Activated CD4-positive, alpha-beta T cell treated with anti-CD3 and anti-CD28 coated beads for 24 hours (primary cell): ENCODE measurements around the gene SLC4A8.

Experiments used
- DNase-seq, 2 donors: peaks; one replicate each; pipeline ENCODE4 v3.0.0-alpha.2; 2020; ENCODE audit warnings: low read depth in 2 of 2

The SLC4A8 gene

DNA sequence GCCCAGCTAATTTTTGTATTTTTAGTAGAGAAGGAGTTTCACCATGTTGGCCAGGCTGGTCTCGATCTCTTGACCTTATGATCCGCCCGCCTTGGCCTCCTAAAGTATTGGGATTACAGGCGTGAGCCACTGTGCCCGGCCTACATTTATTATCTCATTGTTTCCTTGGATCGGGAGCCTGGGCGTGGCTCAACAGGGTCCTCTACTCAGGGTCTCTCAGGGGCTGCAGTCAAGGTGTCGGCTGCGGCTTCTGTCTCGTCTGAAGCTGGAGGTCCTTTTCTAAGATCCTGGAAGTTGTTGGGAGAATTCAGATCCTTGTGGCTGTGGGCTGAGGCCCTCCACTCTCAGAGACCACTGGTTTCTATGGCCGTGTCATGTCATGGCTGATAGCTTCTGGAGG lies 100.9 kb downstream of the SLC4A8 start:
- no peak for DNase-seq

DNA sequence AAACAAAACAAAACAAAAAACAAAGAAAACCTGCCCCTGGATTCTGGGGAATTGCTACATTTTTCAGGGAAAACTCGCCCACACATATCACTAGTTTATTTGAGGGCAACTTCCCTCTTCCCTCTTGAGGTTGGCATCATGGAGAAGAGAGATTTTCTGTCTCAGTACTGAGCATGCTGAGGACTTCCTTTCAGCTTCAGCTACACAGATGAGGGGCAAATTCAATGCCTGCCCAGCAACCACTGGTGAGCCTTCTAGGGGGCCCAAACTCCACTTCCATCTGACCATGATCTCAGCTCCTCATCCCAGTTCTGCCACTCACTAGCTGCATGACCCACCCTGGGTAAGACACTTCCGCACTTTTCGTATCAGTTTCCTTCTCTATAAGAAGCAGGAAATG lies 103.3 kb downstream of the SLC4A8 start:
- no peak for DNase-seq

DNA sequence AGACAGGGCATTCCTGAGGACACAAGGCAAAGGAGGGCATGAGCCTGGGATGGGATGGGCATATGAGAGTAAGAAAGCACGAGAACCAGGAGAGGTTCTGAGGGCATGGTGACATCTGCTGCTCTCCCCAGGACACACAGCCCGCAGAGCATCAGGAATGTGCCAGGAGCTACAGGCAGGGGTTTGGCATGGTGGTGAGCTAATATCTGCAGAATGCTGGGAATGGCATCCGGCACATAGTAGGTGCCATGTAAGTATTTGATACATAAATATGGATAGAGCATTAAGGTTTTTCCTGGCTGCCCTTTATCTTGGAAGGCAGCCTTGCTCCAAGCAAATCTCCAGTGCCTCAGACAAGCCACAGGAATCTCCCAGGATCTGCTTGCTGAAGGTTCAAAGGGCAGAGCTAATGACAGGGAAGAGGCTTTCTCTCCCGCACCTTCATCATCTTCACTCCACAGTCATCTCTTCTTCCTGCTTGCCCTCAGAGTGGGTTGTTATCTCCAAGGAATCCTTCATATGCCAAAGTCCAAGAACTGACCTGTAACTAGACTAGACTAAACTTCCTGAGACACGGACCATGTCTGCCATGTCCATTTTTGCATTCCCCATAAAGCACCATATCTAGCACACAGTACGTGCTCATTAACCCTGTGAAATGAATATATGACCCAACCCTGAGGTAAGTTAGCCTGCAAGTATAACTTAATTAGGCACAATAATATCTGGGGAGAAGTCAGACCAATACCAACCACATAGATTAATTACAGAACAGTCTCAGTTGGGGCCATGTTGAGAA lies 104.4 kb downstream of the SLC4A8 start:
- no peak for DNase-seq

DNA sequence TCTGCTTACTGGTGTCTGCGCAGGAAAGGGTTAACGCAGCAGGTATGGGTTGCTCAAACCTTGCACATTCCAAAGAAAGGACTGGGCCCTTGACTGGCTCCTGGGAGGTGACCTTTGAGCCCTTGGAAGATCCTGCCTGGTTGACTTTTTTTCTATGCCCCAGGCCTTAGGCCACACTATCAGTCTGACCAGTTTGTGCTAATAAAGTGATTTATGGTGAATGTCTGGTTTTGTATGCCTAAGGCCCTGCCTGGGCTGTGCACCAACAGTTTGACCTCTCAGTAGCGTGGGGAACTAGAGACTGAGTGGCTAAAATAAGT lies 105.0 kb downstream of the SLC4A8 start:
- DNase-seq = no peak

DNA sequence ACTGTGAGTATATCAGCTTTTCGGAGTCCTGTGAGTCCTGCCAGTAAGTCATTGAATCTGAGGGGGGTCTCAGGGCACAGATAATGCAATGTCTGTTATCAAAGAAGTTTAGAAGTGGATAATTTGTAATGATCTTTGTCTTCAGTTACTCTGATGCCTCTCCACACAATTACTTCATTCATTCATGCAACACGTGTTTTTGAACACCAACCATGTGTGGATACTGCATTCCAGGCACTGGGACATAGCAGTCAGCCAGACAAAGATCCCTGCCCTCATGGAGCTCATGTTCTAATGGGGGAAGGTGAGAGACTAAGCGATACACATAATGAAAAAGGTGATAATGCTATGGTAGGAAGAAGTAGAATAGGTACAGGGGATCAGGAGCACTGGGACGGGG lies 105.6 kb downstream of the SLC4A8 start:
- no peak for DNase-seq

DNA sequence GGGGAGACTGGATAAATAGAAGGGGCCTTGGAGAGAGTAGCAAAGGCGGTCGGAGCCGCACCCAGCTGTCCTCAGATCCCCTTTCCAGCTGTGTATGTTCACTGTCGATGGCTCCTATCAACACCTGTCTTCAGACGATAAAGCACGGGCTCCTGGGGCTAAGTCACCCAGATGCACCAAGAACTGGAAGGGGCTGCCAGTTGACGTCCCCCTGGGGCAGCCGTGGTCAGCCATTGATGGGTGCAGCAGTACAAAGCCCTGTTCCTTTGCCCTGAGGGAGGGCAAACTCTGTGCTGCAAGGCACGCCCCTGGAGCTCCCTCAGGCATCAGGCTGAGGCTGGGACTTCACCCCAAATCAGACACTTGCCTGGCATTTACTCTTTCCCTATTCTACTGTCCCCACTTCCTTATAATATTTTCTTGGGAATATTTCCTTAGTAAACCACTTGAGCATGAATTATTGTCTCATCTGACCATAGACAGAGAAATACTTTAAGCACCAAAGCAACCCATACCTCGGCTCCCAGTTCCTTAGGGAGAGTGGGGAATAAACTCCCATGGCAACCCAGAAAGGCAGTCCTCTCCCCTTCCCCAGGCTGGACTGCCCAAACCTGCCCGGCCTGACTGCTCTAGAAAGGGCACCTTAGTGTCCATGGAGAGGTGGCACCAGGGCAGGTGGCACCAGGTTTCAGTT lies 106.8 kb downstream of the SLC4A8 start:
- DNase-seq = no peak

DNA sequence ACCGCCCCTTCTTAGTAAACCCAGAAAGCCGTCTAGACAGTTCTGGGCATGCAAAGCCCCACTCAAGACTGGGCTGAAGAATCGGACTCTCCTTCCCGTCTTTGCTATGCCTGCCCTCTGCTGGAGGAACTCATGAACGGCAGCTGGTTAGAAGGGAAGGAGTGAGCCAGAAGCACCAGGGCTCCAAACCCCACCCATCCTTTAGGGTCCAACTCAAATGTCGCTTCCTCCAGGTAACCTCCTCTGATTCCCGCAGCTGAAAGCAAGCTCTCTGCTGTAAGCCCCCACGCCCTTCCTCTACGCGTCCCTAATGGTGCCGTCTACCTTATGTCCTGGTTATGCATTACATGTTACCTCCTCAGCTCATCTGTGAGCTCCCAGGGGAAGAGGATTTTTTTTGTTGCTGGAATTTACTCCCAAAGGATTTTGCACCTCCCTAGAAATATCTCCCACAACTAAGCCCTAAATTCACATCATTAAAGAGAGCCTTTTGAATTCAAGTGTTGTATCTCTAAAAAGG lies 107.4 kb downstream of the SLC4A8 start:
- peak; percentile 61 to 68 for DNase-seq

DNA sequence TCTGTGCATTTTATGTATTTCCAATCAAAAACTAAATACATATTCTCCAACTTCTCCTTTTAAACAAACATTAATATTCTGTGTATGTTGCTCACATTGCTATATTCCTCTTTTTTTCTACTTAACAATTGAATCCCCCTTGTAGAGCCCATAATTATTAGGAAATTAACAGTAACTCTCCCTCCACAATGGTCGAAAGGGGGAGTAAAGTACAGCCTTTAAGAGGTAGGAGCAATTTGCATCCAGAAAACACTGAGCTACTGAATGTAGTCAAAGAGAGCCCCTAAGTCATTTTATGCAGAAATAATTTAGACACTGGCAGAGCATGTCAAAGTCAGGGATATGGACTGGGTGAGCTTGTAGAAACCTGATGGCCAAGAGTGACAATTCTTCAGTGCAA lies 109.2 kb downstream of the SLC4A8 start:
- no peak for DNase-seq

DNA sequence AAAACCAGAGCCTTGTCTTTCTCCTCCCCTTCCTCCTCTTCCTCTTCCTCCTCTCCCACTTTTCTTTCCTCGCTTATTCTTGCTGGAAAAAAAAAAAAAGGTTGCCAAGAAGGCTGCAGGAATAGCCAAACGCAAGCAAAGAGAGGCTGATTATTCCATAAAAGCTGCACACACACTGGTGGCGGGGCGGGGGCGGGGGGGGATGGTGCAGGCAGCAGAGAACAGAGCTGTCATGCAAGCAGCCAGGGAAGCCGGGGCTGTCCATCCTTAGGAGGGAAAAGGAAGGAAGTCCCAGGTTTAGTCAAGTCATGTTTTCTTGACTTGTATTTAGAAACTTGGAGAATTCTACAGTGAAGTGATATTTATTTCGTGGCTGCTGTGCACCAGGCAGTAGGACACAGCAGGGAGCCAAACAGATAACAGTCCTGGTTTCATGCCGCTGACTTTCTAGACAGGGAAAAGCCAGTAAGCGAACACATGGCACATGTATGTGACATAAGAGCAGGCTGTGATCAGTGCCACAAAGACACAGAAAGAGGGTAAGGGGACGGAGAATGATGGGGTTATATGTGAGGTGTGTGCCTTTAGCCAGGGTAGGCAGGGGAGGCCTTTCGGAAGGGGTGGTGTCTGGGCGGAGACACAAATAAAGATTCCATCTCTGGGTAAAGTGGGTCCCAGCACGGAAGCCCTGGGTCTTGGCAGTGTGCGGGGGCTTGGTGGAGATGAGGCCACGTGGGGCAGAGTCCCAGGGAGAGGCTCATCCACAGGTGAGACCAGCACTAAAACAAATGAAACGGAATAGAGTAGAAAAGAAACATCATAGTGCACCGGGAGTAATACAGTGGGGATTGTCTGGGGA lies 109.8 kb downstream of the SLC4A8 start:
- no peak for DNase-seq

DNA sequence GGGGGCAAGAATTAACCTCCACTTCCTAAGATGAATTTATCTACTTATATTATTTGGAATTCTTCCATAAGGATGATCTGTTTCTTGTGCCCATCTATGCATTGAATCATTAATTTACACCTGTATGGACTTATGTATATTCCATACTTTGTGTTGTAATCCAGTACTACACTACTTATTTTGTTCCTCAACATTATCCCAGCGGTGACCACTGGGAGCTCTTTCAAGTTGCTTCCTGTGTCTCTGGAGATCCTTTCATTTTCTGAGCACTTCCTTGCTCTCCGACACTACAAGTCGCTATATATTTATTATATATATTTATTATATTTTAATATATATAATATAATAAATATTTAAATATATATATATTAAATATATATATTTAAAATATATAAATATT lies 111.5 kb downstream of the SLC4A8 start:
- DNase-seq = no peak

DNA sequence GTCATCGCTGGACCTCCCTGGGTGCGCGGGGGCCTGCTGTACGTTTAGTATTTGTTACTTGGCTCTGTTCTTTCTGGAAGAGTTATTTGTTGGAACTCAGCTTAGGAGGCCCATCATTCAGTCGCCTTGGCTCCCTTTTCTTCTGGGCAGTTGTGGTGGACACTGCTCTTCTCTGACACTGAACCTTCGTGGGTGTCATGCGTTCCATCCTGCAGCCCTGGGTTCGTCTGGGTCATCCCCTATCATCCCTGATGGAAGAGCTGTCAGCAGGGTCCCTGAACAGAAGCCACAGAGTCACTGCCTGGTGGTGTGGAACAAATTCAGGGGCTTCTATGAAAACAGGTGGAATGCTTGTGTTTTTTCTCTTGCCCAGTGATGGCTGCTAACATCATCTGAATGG lies 113.5 kb downstream of the SLC4A8 start:
- no peak for DNase-seq

DNA sequence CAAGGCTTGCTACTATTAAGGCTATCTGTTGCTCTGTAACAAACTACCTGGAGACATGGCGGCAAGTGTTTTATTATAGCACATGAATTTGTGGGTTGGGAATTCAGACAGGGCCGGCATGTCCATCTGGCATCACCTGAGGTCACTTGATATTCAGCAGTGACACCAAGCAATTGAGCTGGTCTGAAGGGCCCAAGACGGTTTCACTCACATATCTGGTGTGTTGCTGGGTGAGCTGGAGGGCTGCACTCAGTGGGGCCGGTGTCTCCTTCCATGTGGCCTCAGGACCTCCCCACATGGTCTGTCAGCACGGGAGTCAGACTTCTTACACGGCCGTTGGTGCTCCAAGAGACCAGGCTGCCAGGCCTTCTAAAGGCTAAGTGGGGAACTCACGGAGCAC lies 114.0 kb downstream of the SLC4A8 start:
- DNase-seq = no peak

DNA sequence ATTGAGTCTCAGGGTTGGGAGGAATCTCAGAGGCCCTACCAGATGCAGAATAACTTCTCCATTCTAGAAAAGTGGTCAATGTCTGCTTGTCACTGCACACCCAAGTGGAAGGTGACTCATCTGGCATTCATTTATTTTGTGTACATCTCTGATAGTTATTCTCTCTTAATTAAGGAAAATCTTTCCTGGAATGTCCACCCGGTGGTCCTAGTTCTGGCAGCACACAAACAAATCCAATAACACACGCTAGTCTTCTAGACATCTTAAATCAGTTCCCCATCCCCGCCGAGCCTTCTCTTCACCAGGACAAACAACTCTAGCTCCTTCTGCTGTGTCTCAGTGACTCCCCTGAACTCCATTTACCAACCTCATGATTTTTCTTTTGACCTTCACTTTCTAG lies 116.4 kb downstream of the SLC4A8 start:
- no peak for DNase-seq

DNA sequence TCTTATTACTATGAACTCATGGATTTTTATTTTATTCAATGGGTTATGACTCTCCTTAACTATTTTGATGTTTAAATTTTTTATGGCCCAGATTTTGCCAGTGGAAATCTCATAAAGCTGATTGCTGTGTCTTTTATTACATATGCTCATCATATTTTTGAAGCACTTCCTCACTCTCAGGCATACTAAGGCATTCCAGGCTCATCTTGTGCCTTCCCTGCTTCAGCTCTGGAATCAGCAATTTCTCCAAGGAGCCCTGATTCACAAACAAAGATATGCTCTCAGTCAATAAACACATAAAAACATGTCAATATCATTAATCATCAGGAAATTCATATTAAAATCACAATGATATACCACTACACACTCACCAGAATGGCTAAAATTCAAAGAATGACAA lies 121.5 kb downstream of the SLC4A8 start:
- DNase-seq = no peak

DNA sequence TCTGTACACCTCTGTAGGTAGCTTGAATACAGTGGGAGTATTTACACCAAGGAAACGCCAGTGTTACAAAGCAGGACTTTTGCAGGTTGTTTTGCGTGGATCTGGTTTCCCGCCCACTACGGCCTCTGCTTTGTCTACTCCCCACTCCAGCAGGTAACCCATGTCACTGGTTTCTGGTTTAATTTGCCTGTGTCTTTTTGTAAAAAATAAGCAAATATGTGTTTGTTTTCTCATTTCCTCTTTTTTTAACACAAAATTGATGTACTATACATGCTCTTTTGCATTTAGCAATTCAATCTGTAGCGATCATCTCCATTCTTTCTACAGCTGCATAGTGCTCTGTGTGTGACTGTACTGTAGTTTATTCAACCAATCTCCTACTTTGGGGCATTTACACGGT lies 123.0 kb downstream of the SLC4A8 start:
- DNase-seq = no peak

DNA sequence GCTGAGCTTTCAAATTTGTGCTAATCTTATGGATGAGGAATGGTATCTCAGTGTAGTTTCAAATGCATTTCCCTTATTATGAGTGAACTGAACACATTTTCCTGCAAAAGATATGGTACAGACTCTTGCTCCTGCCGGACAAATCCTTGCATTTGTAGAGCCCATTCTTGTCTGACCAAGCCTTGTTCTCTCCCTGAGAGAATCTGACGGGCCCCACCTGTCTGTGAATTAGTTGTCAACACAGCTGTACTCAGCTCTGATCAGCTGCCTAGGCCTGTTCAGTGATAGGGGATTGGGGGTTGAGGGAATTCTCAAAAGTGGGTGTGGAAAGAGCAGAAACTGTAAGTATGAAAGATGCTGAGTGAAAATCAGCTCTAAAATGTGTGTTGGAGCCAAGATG lies 123.6 kb downstream of the SLC4A8 start:
- DNase-seq = no peak

DNA sequence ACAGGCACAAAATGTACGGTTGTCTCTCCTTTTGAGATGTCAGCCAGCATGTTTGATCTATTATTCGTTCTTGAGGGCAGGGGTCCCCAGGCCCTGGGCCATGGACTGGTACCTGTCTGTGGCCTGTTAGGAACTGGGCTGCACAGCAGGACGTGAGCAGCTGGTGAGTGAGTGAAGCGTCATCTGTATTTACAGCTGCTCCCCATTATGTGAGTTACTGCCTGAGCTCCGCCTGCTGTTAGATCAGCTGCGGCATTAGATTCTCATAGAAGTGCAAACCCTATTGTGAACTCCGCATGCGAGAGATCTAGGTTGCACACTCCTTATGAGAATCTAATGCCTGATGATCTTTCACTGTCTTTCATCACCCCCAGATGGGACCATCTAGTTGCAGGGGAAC lies 125.0 kb downstream of the SLC4A8 start:
- no peak for DNase-seq
